Keratinocyte (primary cell): ENCODE data around the gene PLEKHM1.

Experiments
- CTCF ChIP-seq, 3 experiments: IDR thresholded peaks in 1 of 3; conservative IDR thresholded peaks in 1 of 3; optimal IDR thresholded peaks in 1 of 3; 2 replicates in 2 of 3; 3 replicates in 1 of 3; pipeline versions ENCODE3 to v1.5.1; 2011; ENCODE audit warnings: low read length in 3 of 3, mild to moderate bottlenecking in 3 of 3, moderate library complexity in 2 of 3, control low read depth in 1 of 3, inconsistent platforms in 1 of 3; ENCODE audit not compliant: insufficient read depth in 2 of 3; ENCODE audit errors: extremely low read depth in 1 of 3
- EZH2 ChIP-seq: IDR thresholded peaks from one replicate; pipeline ENCODE4 v1.6.1; 2012; ENCODE audit warnings: inconsistent platforms, mild to moderate bottlenecking, low read length, moderate library complexity

GRCh38 chr17:45410144-45411091 lies 80.1 kb downstream of the PLEKHM1 start:
- TF ChIP-seq CTCF (optimal IDR thresholded peaks at IDR 0.05 in 1 of 3, IDR thresholded peaks at IDR 0.05 in 1 of 3, conservative IDR thresholded peaks at IDR 0.05 in 1 of 3; ENCODE audit: extremely low read depth in 1 of 3, insufficient read depth in 2 of 3, low read length in 3 of 3), result no peak
- TF ChIP-seq EZH2, result no peak
